HG03064 (cell line): ENCODE measurements around the gene NAA38.

ENCODE experiments used
- ATAC-seq: cut with Tn5 transposase; IDR thresholded peaks from one replicate; pipeline ENCODE4 v1.9.1; 2021; ENCODE audit warnings: low read depth; ENCODE audit not compliant: unreplicated experiment

Gene NAA38

GRCh38 chr17:7842380-7843256 is 14.7 kb downstream of the NAA38 start:
- no peak for ATAC-seq

GRCh38 chr17:7841915-7842379 is 15.4 kb downstream of the NAA38 start:
- no peak for ATAC-seq

DNA sequence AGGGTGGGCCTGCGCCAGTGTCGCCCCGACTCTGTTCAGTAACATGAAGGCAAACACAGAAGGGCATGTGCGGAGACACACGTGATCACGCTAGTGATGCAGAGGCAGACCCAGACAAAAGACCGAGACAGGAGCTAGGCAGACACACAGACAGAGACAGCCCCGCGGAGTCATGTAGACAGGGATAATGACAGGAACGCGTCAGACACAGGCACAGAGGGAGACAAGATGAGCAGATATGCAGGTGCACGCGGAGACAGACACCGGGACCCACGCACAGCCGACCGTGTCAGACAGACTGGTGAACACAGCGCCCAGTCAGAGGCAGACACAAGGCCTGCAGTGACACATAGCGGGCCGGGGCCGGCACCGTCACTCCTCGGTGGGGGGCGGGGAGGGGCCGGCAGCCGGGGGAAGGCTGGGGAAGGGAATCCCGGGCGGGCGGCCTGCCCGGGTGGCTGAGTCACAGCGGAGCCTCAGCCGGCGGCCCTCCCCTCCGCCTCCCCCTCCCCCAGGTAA is 15.9 kb downstream of the NAA38 start:
- no peak for ATAC-seq

- ATAC-seq, result no peak
Measured at GRCh38 chr17:7840875-7841274, 16.5 kb downstream of the NAA38 start.

DNA sequence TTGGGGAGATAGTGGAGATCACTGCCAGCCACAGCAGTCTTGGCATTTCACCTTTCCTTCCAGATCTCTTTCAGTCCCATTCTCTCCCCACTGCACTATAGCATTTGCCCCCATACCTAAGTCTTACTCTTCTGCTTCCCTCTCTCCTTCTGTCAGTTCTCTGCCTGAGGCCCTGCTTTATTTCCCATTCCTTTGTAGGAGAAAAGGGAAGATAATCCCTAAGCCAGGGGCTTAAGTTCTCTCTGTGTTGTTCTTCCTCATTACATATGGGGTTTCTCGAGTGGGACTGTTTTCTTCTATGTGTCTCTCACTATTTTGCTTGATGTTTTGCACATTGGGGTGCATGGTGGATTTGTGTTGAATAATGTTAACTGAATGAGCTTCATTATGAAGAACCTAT is 16.9 kb downstream of the NAA38 start:
- no peak for ATAC-seq

DNA sequence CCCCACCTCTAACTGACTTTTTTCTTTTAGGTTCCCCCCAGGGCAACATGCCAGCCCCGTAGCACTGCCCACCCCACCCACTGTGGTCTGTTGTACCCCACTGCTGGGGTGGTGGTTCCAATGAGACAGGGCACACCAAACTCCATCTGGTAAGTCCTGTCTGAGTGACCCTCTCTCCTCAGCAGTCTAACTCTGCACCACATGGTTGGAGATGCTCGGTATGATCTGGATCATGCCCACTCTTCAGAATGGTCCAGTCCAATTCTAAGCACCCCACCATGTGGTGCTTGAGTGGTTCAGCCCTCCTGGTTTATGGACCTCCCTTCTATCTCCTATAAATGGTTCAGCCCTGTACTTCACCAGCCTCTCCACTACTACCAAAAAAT is 17.5 kb downstream of the NAA38 start:
- ATAC-seq, result no peak

DNA sequence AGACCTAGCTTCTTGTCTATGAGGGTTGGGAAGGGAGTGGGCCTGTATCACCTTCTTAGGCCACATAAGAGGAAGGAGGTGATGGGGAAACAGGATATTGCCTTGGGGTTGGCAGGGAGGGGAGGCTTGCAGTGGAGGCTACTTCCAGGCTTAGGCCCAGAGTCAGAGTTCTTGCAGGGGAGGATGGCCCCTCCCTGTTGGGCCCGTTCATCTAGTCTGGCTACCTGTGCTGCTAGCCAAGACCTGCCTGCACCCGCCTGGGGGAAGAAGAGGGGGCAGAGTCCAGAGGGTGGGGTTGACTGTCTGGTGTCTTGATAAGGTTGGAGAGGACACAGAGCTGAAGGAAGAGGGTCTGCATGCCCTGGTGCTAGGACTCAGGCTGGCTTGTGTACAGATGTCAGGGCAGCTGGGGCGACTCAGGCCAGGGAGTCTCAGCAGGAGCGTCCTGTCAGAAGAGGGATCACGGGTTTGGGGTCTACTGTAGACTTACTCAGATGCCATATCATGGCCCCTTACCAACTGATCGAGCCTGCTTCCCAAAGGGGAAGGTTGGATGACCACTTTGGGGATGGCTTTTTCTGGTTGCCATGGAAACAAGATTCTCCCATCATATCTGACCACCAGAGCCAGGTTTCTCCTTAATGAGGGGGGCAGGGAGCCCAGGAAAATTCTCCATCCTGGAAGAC is 18.0 kb downstream of the NAA38 start:
- ATAC-seq, result no peak

GRCh38 chr17:7838090-7839075 is 19.0 kb downstream of the NAA38 start:
- no peak for ATAC-seq

- ATAC-seq, result no peak
Measured at GRCh38 chr17:7837408-7838088, 19.8 kb downstream of the NAA38 start.

GRCh38 chr17:7836596-7837407 is 20.6 kb downstream of the NAA38 start:
- no peak for ATAC-seq

DNA sequence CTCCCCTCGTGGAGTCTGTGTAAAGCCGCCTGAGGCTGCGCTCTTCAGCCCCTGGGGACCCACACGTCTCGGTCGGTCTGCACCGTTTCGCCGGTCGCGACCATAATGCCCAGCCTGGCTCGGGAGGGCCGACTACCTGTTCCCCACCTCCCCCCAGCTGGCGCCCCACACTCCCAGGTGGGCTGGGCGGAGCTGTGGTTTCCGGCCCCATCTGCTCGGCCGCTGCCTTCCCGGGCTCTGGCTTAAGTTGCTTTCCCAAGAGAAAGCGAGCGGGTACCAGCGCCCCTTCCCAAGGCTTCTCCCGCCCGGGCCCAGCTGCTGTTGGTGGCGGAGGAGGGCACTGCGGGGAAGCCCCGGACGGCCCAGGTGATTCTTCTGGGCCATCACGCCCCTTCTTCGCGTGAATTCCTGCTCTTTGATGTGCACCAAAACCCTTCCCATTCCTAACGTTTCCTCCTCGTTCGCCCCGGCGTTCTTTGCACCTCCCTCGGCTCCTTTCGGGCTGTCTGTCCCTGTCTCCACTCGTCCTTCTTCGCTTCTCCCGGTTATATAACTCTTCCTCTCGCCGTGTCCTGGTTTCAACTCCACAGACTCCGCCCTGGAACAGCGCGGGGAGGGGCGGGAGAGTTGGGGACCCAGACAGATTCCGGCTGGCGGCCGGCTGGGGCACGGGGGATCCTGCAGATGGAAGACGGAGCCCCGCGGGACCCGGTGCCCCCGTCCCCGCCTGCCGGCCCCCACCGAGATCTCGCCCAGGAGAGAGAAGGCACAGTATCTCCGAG is 21.4 kb downstream of the NAA38 start:
- no peak for ATAC-seq

DNA sequence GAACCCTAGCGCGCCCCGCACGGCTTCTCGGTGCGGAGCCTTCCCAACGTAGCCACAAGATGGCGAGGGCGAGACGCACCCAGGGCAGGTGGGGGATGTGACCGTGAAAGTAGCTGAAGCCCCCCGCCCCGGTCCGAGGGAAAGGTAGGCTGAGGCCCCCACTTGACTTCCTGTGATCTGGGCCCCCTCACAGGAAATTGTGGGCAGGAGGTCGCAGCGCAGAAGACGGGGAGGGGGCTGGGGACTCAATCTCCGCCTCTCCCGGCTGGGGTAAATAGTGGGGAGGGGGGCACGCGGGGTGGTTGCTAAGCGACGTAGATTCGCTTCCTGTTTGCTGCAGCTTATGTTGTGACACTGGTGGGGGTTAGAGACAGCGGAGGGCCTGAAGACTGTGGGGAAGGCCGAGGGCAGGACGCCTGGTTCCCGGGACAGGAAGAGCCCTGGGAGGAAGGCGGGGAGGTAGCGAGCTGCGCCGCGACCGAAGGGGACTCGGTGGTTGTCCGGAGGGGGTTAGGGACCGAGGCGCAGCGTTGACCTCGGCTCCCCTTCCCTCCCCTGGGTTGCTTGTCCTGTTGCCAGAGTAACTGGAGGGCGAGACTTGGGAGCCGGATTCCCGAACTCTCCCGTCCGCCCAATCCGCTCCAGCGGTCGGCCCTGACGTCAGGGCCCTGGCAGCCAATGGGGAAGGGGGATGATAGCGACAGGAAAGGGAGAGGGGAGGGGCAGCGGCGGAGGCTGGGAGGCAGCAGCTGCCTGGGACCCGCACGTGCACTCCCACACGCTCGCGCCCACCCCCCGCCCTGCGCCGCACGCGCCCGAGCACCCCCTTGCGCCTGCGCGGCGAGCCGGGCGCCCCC is 22.2 kb downstream of the NAA38 start:
- no peak for ATAC-seq

DNA sequence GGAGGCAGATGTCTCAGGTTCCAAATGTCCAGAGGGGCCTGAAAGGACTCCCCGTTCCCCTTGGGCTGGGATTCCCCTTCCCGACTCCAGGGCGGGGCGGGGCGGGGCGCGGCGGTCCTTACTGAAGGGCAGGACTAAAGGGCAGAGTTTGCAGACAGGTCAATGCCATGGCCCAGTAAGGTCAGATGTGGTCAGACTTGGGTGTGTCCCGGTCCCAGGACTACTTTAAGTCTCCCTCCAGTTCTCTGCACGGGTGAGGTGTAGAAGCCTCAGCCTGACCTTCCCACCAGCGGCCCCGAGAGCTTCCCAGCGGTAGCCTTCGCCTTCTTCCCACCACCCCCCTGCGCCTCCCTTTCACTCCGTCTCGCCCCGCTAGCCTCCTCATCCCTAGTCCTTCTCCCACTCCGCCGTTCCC is 22.8 kb downstream of the NAA38 start:
- no peak for ATAC-seq

GRCh38 chr17:7833795-7834541 is 23.4 kb downstream of the NAA38 start, which contains the start of gene KDM6B:
Gene KDM6B, plus strand, starts transcription at chr17:7834217. Its CDS starts 11,338 bp downstream, at chr17:7845555.
- ATAC-seq, result peak; percentile 44

- no peak for ATAC-seq
Measured at GRCh38 chr17:7833011-7833794, 24.2 kb downstream of the NAA38 start.

DNA sequence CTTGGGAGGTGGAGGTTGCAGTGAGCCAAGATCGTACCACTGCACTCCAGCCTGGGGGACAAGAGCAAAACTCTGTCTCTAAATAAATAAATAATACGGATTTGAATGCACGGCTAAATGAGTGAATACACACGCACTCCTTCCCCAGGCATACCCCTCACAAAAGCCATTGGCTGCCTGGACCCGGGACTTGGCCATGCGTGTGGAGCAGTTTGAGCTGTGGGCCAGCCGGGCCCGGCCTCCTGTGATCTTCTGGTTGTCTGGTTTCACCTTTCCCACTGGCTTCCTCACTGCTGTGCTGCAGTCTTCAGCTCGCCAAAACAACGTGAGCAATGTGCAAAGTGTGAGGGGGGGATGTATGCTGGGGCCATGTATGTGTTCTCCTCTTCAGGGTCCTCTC is 24.9 kb downstream of the NAA38 start:
- no peak for ATAC-seq
